H1 (cell line): ENCODE results near the gene MEIS2.

Source experiments
- ASH2L ChIP-seq: fragments of 200-600, 300-600 bp; sonication (generic); IDR thresholded peaks from one replicate; pipeline ENCODE4 v1.7.1; 2017; ENCODE audit warnings: low read length
- CHD7 ChIP-seq: fragments of 300-600 bp; sonication (generic); IDR thresholded peaks from 2 replicates; pipeline ENCODE4 v1.7.1; 2012; ENCODE audit warnings: low read length, moderate library complexity, mild to moderate bottlenecking, inconsistent platforms; ENCODE audit not compliant: insufficient replicate concordance
- CTCF ChIP-seq, 3 experiments: IDR thresholded peaks; 1 replicate in 2 of 3; 2 replicates in 1 of 3; pipeline versions ENCODE4 v1.5.1 to v1.6.1; 2011; ENCODE audit warnings: low read length in 3 of 3, mild to moderate bottlenecking in 3 of 3, inconsistent platforms in 2 of 3, low read depth in 1 of 3, moderate library complexity in 1 of 3; ENCODE audit not compliant: insufficient read depth in 1 of 3; ENCODE audit errors: control extremely low read depth in 1 of 3
- EZH2 ChIP-seq: fragments of 200-600 bp; sonication (generic); IDR thresholded peaks from 2 replicates; pipeline ENCODE4 v1.7.1; 2012; ENCODE audit warnings: low read depth, mild to moderate bottlenecking, moderate library complexity, low read length, inconsistent platforms; ENCODE audit not compliant: severe bottlenecking
- GABPA ChIP-seq: IDR thresholded peaks from 2 replicates; pipeline ENCODE4 v1.6.1; 2011; ENCODE audit warnings: mild to moderate bottlenecking, low read length, moderate library complexity, borderline replicate concordance; ENCODE audit not compliant: insufficient read depth
- KDM5A ChIP-seq: fragments of 200-600 bp; IDR thresholded peaks from 2 replicates; pipeline ENCODE4 v1.7.1; 2012; ENCODE audit warnings: mild to moderate bottlenecking, low read length, inconsistent platforms, mixed read lengths
- NRF1 ChIP-seq: IDR thresholded peaks from 2 replicates; pipeline ENCODE4 v1.6.1; 2011; ENCODE audit warnings: mild to moderate bottlenecking, low read depth, low read length, improper control_type of control experiment
- POLR2A ChIP-seq, 2 experiments: IDR thresholded peaks; 1 replicate in 1 of 2; 2 replicates in 1 of 2; pipeline ENCODE4 v1.6.1; 2011; ENCODE audit warnings: low read depth in 2 of 2, low read length in 2 of 2, mild to moderate bottlenecking in 2 of 2; ENCODE audit errors: control extremely low read depth in 1 of 2
- RBBP5 ChIP-seq: IDR thresholded peaks from 2 replicates; pipeline ENCODE4 v1.7.1; 2012; ENCODE audit warnings: low read depth, mild to moderate bottlenecking, inconsistent platforms, low read length, moderate library complexity, borderline replicate concordance
- SAP30 ChIP-seq: fragments of 300-600 bp; sonication (generic); IDR thresholded peaks from 2 replicates; pipeline ENCODE4 v1.7.1; 2012; ENCODE audit warnings: low read length, moderate library complexity, mild to moderate bottlenecking, inconsistent platforms; ENCODE audit not compliant: insufficient read depth, insufficient replicate concordance
- SIN3A ChIP-seq, 2 experiments: IDR thresholded peaks in 1 of 2; conservative IDR thresholded peaks in 1 of 2; 2 replicates each; pipeline ENCODE4 v1.6.1; 2011 to 2012; ENCODE audit warnings: low read length in 2 of 2, improper control_type of control experiment in 1 of 2, low read depth in 1 of 2, mild to moderate bottlenecking in 1 of 2
- TAF1 ChIP-seq: IDR thresholded peaks from 2 replicates; pipeline ENCODE4 v1.6.1; 2011; ENCODE audit warnings: mild to moderate bottlenecking, low read depth, low read length

- no peak for TF ChIP-seq GABPA
- TF ChIP-seq NRF1 = no peak
- no peak for TF ChIP-seq ASH2L
- no peak for TF ChIP-seq SAP30
- no peak for TF ChIP-seq RBBP5
- no peak for TF ChIP-seq CTCF (IDR thresholded peaks at IDR 0.05; ENCODE audit: control extremely low read depth in 1 of 3, insufficient read depth in 1 of 3, low read depth in 1 of 3, low read length in 3 of 3)
- TF ChIP-seq KDM5A = no peak
- TF ChIP-seq EZH2 = no peak
- TF ChIP-seq POLR2A (IDR thresholded peaks at IDR 0.05; ENCODE audit: control extremely low read depth in 1 of 2, low read depth in 2 of 2, low read length in 2 of 2) = no peak
- TF ChIP-seq TAF1 = no peak
- no peak for TF ChIP-seq CHD7
- TF ChIP-seq SIN3A (conservative IDR thresholded peaks at IDR 0.05 in 1 of 2, IDR thresholded peaks at IDR 0.05 in 1 of 2; ENCODE audit: low read depth in 1 of 2, low read length in 2 of 2) = no peak
These were observed 201.7 kb downstream of the MEIS2 start for GRCh38 chr15:36898536-36899126.
